WI38 (cell line): Measurements from ENCODE around the gene SHISA3.

ENCODE experiments used
- H3K4me3 ChIP-seq: 2 replicates; pipeline ENCODE4 v1.5.1; 2011; ENCODE audit warnings: low read depth, mild to moderate bottlenecking, control low read depth, low read length
- TF ChIP-seq, protein P1 (sequence below): IDR thresholded peaks from 2 replicates; pipeline ENCODE4 v1.5.1; 2012; ENCODE audit warnings: low read depth, mild to moderate bottlenecking, control low read depth, low read length

Gene SHISA3

DNA sequence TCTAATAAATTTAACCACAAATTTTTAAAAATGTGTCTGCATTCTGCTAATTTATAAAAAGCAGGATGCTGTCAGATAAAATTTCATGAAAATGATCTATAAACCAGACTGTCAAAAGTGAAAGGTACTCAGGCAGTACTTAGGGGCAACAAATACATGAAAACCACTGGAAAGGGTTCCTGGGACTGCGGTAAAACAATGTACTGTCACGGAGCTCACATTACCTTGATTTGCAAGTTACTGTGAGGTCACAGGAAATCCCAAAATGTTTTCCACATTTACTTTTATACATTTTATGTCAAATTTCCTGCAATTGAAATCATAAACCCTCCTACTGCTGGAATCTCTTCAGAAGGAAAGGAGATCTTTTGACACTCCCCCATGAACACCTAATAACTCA is 45.3 kb downstream of the SHISA3 start:
- TF ChIP-seq, protein P1, sequence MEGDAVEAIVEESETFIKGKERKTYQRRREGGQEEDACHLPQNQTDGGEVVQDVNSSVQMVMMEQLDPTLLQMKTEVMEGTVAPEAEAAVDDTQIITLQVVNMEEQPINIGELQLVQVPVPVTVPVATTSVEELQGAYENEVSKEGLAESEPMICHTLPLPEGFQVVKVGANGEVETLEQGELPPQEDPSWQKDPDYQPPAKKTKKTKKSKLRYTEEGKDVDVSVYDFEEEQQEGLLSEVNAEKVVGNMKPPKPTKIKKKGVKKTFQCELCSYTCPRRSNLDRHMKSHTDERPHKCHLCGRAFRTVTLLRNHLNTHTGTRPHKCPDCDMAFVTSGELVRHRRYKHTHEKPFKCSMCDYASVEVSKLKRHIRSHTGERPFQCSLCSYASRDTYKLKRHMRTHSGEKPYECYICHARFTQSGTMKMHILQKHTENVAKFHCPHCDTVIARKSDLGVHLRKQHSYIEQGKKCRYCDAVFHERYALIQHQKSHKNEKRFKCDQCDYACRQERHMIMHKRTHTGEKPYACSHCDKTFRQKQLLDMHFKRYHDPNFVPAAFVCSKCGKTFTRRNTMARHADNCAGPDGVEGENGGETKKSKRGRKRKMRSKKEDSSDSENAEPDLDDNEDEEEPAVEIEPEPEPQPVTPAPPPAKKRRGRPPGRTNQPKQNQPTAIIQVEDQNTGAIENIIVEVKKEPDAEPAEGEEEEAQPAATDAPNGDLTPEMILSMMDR = no peak
- no peak overlapping the region for H3K4me3 ChIP-seq

DNA sequence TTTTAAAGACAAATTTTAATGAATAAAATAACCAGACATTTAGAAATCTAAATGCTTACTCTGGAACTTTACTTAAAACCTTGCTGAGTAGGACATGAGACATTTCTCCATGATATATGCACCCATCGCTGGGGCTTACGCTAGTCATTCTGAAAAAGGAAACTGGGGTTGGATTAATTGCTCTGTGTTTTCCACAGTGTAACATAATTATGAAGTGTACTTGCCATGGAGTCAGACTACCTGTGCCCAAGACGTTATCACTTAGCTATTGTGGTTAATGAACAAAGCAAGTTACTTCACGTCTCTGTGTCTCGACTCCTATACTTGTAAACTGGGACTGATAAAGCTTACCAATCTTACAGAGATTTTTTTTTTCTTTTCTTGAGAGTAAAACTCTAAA is 47.8 kb downstream of the SHISA3 start:
- H3K4me3 ChIP-seq = no peak overlapping the region
- TF ChIP-seq, protein P1 = no peak

DNA sequence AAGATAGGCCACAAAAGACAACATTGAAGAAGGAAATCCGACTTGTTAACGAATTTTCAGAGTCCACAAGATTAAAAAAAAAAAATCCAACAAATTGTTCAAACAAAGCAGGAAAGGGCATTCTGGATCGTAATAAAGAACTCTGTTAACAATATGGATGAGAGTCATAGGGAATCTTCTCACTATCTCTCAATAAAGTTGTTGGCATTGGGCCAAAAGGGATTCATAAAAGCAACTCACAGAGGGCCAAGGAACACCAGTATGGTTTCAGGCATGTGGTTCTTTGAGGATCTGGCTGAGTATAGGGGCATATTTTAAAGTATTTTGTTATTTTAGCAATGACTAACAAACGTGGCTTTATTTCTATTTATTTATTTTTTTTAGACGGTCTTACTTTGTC is 49.5 kb downstream of the SHISA3 start:
- H3K4me3 ChIP-seq = no peak overlapping the region
- TF ChIP-seq, protein P1 = no peak
